Kidney (tissue), 14 donors: Measurements from ENCODE around the gene LY86. TPM values are rescaled to one million over a fixed set of nuclear protein-coding genes. Genes with fewer than 3 reads are reported as not detected.
A peak's percentile ranks its signal among the peaks of the same experiment; 100 is the strongest.

ENCODE experiments used
- DNase-seq, 5 donors: peaks; one replicate each; pipeline ENCODE4 v3.0.0-alpha.2; 2013 to 2020
- FAIRE-seq: peaks from 2 replicates; lab custom pipeline; 2012; peaks lifted over from hg19 to GRCh38; lab: Jason Lieb, UNC
- H3K27ac ChIP-seq, 2 donors: one replicate each; pipeline ENCODE4 v1.7.0; 2013; ENCODE audit warnings: low read depth in 2 of 2, low read length in 2 of 2, inconsistent platforms in 1 of 2
- H3K27me3 ChIP-seq: one replicate; pipeline ENCODE4 v1.7.1; 2013; ENCODE audit warnings: low read length, inconsistent platforms; ENCODE audit not compliant: control insufficient read depth, insufficient read depth
- H3K36me3 ChIP-seq, 3 donors: one replicate each; pipeline versions ENCODE4 v1.7.0 to v1.7.1; 2013; ENCODE audit warnings: low read length in 3 of 3, control low read depth in 1 of 3, inconsistent platforms in 1 of 3; ENCODE audit not compliant: insufficient read depth in 3 of 3, control insufficient read depth in 2 of 3
- H3K4me1 ChIP-seq, 3 donors: one replicate each; pipeline versions ENCODE4 v1.7.0 to v1.7.1; 2013; ENCODE audit warnings: low read length in 3 of 3, inconsistent platforms in 1 of 3, low read depth in 1 of 3; ENCODE audit not compliant: control insufficient read depth in 2 of 3, insufficient read depth in 2 of 3
- H3K4me3 ChIP-seq, 3 donors: one replicate each; pipeline versions ENCODE4 v1.7.0 to v1.8.1; 2013; ENCODE audit warnings: low read length in 3 of 3, control low read depth in 1 of 3, inconsistent platforms in 1 of 3
- H3K9ac ChIP-seq, 3 donors: one replicate each; pipeline versions ENCODE4 v1.7.0 to v1.7.1; 2013; ENCODE audit warnings: low read length in 3 of 3, control low read depth in 1 of 3, inconsistent platforms in 1 of 3
- H3K9me3 ChIP-seq, 3 donors: one replicate each; pipeline versions ENCODE4 v1.7.0 to v1.7.1; 2013; ENCODE audit warnings: low read length in 3 of 3, control low read depth in 1 of 3, inconsistent platforms in 1 of 3; ENCODE audit not compliant: control insufficient read depth in 2 of 3, insufficient read depth in 1 of 3
- CTCF ChIP-seq: IDR thresholded peaks from 3 replicates; pipeline ENCODE4 v1.5.1; 2012; ENCODE audit warnings: mild to moderate bottlenecking, moderate library complexity, borderline replicate concordance; ENCODE audit not compliant: insufficient read depth; ENCODE audit errors: extremely low read depth
- intact Hi-C: fragments of 100-400 bp; cut with DNase I; formaldehyde crosslinking; loops from one replicate; pipeline ENCODE4 v1.11.1; 2022
- polyA plus RNA-seq: library from polyadenylated mRNA; stranded (reverse); fragments of 350-450 nt; fragmentation: Illumina TruSeq; extraction: RNeasy Lipid Tissue Mini Kit (QIAGEN cat#74804); gene quantifications from one replicate; pipeline ENCODE4 v1.2.3, GENCODE V29; 2014; ENCODE audit warnings: low read depth, low replicate concordance; ENCODE audit not compliant: insufficient read depth
- total RNA-seq: library from RNA; stranded (reverse); fragmentation: NEBNext Ultra II Directional; extraction: Animal tissue kit (Norgen Biotek cat#: 25700); gene quantifications from one replicate; pipeline ENCODE4 v1.2.1, GENCODE V29; 2021
- donor health status: control.
- donor health status: control.
- donor health status: control.
- donor health status: control.
- donor health status: control.
- donor health status: DM: yes; HTN: yes; CAD: no.
- donor health status: Normal renal cell carcinoma (clear cell type).

The LY86 gene
- total and polyA plus RNA-seq, 2 donors from 2014 or later, result 4.8 to 6.1 TPM

- no peak for TF ChIP-seq CTCF
- Histone ChIP-seq H3K4me1 (no peaks in the 10 kb centered on the region), H3K9me3 (no peaks in the 10 kb centered on the region), H3K27me3 (no peaks in the 10 kb centered on the region), H3K36me3 (no peaks in the 10 kb centered on the region), H3K9ac (no peak overlapping the region), H3K4me3 (no peak overlapping the region), H3K27ac (no peak overlapping the region)
- intact Hi-C loops, result no loop called here
- no peak for FAIRE-seq
- no peak for DNase-seq
Measured at GRCh38 chr6:6557504-6557839, 31.0 kb upstream of the LY86 start.

GRCh38 chr6:6557886-6558285, 30.6 kb upstream of the LY86 start:
- DNase-seq (no peak), FAIRE-seq (no peak)
- TF ChIP-seq CTCF, result no peak
- no peaks in the 10 kb centered on the region for H3K36me3 ChIP-seq
- H3K9me3 ChIP-seq, result no peaks in the 10 kb centered on the region
- intact Hi-C loops, result no loop called here
- no peaks in the 10 kb centered on the region for H3K27me3 ChIP-seq
- H3K4me3 ChIP-seq, result no peak overlapping the region
- H3K9ac ChIP-seq, result no peak overlapping the region
- no peaks in the 10 kb centered on the region for H3K4me1 ChIP-seq
- no peak overlapping the region for H3K27ac ChIP-seq

GRCh38 chr6:6559994-6560570, 28.4 kb upstream of the LY86 start:
- Histone ChIP-seq H3K9me3 (no peaks in the 10 kb centered on the region), H3K9ac (no peak overlapping the region), H3K4me3 (no peak overlapping the region), H3K27me3 (no peaks in the 10 kb centered on the region), H3K27ac (no peak overlapping the region), H3K4me1 (no peaks in the 10 kb centered on the region), H3K36me3 (no peaks in the 10 kb centered on the region)
- TF ChIP-seq CTCF, result no peak
- intact Hi-C loops, result no loop called here
- DNase-seq, result no peak
- no peak for FAIRE-seq

GRCh38 chr6:6560909-6561308, 27.6 kb upstream of the LY86 start:
- Histone ChIP-seq H3K27ac (no peak overlapping the region), H3K36me3 (no peaks in the 10 kb centered on the region), H3K9me3 (no peaks in the 10 kb centered on the region), H3K27me3 (no peaks in the 10 kb centered on the region), H3K9ac (no peak overlapping the region), H3K4me1 (no peaks in the 10 kb centered on the region), H3K4me3 (no peak overlapping the region)
- intact Hi-C loops, result no loop called here
- peak; percentile 1 for TF ChIP-seq CTCF
- DNase-seq (peak in 1 of 5 donors; percentile 48), FAIRE-seq (no peak)
